Hematopoietic multipotent progenitor cell treated with erythropoietin and hydrocortisone succinate and interleukin-3 and kit ligand, for 15 days (in vitro differentiated cells): Measurements from ENCODE around the gene SRPX.

Source experiments
- DNase-seq: peaks from one replicate; pipeline ENCODE4 v3.0.0-alpha.2; 2015; ENCODE audit warnings: low spot score

Gene SRPX

GRCh38 chrX:38138900-38139299 lies 81.8 kb downstream of the SRPX start:
- no peak for DNase-seq

DNA sequence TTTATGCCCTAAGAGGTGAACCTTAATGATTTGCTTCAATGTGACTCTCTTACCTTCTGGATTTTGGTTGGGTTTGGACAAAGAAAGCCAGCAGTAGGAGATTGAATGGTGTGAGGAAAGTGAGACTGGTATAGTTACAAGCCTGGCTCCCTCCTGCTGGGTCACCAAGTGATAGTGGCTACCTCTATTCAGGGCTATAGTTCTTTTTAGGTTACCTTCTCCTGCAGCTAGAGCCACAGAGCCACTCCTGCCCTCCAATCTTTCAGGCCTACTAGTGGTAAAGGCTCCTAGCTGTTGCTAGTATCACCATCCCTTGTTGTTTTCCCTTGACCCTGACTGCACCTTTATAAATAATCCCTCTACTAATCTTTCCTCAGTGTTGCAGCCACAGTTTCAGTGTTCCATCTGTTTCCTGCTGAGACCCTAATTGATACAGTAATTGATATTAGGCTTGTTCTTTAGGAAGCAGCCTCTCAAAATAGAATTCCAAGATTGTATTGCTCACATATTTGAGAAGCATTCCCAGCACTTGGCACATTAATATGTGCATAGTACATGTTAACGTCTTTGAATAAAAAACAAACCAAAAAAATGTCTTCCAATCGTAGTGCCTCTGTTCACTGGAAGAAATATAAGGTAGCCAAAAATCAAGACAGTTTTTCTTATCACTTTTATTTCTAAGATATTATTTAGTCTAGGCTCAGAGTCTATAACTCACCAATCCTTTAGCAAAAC lies 82.3 kb downstream of the SRPX start:
- no peak for DNase-seq

DNA sequence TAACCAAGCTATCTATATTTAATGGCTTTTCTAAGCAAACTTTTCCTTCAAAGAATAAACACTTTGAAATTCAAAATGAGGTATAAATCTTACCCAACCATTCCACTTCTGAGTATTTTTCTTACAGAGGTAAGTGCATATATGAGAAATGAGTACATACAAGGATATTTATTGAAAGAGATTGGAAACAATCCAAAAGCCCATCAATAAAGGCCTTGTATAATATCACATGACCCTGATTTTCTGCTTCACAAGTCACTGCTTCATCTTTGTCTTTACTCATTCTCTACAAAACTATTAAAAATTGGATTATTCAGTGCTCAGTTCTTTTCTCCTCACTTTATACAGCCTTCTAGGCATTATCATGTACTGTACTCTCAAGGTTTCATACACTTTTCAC lies 91.3 kb downstream of the SRPX start:
- DNase-seq: no peak

GRCh38 chrX:38127961-38128360 lies 92.7 kb downstream of the SRPX start:
- no peak for DNase-seq

- no peak for DNase-seq
Observed at GRCh38 chrX:38126179-38126578, 94.5 kb downstream of the SRPX start.

- DNase-seq: no peak
Observed at GRCh38 chrX:38124000-38124399, 96.7 kb downstream of the SRPX start.

DNA sequence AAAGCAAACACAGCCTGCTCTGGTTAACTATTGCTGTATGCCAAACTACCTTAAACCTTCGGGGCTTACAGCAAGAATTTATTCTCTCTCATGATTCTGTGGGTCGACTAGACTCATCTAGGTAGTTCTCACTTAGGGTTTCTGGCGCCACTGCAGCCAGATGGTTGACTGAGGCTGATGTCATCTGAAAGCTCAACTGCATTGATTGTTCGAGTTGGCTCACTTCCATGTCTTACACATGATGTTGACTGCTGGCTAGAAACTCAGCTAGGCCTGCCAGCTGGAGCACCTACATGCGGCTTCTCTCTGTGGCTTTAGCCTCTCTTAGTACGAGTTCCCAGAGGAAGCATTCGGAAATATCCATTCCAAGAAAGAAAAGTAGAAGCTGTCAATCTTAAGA lies 103.2 kb downstream of the SRPX start:
- no peak for DNase-seq

DNA sequence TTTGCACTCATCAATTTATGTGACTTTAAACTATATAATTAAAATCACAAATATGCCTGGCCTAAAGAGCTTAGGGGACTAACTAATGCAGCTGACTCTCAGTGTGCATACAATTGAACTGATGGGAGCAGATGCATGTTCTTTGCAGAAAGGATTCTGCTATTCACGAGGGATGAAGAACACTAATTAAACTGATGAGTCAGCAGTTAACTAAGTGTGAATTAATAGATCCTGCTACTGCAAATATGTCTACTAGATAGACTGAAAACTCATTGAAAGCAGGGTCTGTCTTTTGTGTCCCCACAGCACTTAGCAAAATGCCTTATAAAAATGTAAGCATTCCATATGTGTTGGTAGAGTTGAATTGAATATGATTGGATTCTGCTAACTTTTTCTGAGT lies 104.0 kb downstream of the SRPX start:
- DNase-seq: no peak

DNA sequence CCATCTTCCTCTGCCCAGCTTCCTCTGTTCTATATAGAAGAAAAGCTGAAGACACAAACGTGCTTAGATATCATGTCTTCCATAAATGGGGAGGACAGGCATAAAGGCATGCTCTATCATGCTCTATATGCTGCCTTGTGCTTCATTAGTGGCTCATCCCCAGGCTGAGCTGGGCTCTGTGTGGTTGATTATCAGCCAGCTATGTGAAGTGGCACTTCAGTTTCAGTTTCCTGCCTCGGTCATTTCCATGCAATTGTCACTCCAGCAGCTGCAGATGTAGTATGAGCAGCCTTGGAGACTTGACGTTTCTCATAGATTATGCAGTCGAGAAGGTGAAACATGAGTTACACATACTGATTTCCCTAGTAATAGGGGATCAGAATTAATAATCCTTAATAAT lies 108.1 kb downstream of the SRPX start:
- DNase-seq: no peak

DNA sequence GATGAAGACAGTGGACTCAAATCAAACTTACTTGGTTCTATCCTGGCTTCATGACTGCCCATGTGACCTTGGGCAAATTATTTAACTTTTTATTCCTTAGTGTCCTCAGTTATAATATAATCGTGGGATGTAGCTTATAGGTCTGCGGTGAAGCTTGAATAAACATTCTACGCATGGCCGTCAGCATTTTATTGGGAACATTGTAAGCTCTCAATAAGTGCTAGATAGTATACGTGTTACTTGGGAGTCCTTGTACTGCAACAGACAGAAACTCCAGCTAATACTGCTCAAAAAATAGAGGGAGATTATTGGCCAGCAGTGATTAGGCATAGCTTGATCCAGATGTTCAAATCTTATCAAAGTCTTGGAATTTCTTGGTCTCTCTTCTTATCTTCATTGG lies 109.5 kb downstream of the SRPX start:
- DNase-seq: no peak

DNA sequence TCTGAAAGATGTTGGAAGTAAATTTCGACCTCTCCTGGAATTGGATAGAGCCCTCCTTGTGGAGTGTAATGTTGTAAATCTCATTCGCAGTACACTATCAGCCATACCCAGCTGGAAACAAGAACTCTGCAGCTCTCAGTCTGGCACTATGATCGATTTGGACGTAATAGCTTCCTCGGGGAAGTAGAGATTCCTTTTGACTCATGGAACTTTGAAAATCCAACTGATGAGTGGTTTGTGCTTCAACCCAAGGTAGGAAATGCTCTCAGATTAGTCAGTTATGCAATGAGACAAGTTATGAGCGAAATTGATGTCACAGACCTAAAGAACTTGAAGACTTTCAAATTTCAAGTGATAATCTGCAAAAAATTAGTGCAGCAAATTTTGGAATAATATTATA lies 110.4 kb downstream of the SRPX start:
- no peak for DNase-seq

DNA sequence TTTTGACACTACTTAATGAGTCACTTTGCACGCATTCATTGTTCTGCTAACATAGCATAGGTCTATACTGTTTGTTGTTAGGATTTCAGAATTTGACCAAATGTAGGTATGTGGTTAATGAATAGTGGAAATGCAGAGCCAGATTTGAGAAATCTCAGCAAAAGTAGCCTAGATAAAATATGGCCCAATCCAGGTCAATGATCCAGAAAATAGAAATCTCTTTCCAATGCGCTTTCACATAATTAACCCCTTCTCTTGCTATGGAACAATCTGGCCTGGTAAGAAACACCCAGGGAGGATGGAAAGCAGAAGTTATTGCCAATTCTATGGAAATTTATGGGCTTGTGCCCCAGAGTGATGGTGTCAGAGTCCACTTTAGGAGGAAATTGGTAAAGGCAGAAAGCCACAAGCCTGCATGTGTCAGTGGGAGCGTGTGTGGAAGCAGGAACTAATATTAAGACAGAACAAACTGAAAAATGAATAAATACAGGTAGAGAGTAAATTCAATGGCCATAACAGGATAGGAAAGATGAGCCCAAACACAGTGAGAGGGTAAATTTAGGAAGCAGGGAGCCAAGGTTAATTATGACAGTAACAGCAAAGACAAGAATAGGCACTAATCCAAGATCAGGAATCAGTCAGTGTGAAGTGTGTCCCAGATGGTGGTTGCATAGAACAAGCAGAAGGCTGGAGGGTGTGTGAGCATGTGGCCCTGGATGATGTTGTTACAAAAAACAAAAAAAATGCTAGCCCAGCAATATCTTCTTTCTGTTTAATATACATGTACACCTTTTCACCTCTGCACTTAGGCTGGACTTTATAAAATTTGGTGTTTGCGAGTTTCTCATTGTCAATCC lies 111.4 kb downstream of the SRPX start:
- no peak for DNase-seq

GRCh38 chrX:38108364-38108763 lies 112.3 kb downstream of the SRPX start:
- no peak for DNase-seq

DNA sequence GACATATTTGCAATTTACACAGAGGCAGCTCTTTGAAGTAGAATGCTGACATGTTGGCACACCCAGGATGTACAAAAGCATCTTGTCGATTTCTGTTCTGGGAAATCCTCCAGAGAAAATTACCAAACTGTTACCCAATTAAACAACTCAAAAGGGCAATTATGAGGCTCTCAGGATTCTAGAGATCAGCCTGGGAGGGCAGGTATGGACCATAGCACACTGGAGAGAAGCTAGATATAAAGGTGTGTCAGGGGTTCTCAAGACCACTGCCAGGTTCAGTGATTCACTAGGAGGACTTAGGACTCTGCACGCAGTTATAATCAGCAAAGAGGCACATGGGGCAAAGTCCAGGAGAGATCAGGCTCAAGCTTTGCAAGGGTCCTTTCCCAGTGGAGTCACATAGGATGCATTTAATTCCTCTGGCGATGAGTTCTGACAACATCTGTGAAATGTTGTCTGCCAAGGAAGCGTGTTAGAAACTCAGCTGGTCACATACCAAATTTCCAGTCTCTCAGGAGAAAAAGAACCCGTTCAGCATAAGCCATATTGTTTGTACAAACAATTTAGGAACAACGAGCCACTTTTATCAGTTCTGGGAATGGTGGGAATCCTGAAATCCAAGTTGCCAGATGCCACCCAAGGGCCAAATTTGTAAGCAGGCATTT lies 113.5 kb downstream of the SRPX start:
- no peak for DNase-seq

DNA sequence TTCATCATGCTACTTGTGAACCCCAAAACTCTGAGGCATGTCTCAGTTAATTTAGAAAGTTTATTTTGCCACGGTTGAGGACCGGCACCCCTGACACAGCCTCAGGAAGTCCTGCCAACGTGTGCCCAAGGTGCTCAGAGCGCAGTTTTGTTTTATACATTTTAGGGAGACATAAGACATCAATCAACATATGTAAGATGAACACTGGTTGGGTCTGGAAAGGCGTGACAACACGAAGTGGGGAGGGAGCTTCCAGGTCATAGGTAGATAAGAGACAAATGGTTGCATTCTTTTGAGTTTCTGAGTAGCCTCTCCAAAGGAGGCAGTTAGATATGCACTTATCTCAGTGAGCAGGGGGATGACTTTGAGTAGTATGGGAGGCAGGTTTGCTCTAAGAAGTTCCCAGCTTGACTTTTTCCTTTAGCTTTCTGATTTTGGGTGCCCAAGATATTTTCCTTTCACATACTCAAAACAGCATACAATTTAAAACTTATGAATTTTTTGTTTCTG lies 115.4 kb downstream of the SRPX start:
- DNase-seq: no peak

GRCh38 chrX:38103857-38104812 lies 116.5 kb downstream of the SRPX start:
- DNase-seq: no peak

- no peak for DNase-seq
Observed at GRCh38 chrX:38102875-38103274, 117.8 kb downstream of the SRPX start.

- DNase-seq: no peak
Observed at GRCh38 chrX:38102240-38102639, 118.4 kb downstream of the SRPX start.

- no peak for DNase-seq
Observed at GRCh38 chrX:38099688-38100087, 121.0 kb downstream of the SRPX start.
